Stimulated activated CD8-positive, alpha-beta memory T cell treated with anti-CD3 and anti-CD28 coated beads, Interleukin-4, amount 100 ng/mL, for 4 hours (primary cell): ENCODE measurements around the gene AHI1.

Source experiments
- DNase-seq, 2 donors: peaks; one replicate each; pipeline ENCODE4 v3.0.0-alpha.2; 2020; ENCODE audit warnings: low read depth in 2 of 2, low spot score in 1 of 2

AHI1 gene

GRCh38 chr6:135304883-135305282 lies 192.7 kb downstream of the AHI1 start:
- DNase-seq: no peak

GRCh38 chr6:135301304-135301703 lies 196.2 kb downstream of the AHI1 start:
- DNase-seq: no peak

- DNase-seq: no peak
Measured at GRCh38 chr6:135300576-135300975, 197.0 kb downstream of the AHI1 start.

GRCh38 chr6:135299256-135299655 lies 198.3 kb downstream of the AHI1 start:
- no peak for DNase-seq

GRCh38 chr6:135298455-135298854 lies 199.1 kb downstream of the AHI1 start:
- DNase-seq: no peak

- DNase-seq: no peak
Measured at GRCh38 chr6:135296715-135297114, 200.8 kb downstream of the AHI1 start.

- DNase-seq: no peak
Measured at GRCh38 chr6:135295085-135295484, 202.5 kb downstream of the AHI1 start.

GRCh38 chr6:135291288-135292076 lies 206.1 kb downstream of the AHI1 start:
- DNase-seq: no peak

GRCh38 chr6:135289816-135290215 lies 207.7 kb downstream of the AHI1 start:
- DNase-seq: no peak

- no peak for DNase-seq
Measured at GRCh38 chr6:135286962-135287538, 210.5 kb downstream of the AHI1 start.

GRCh38 chr6:135285165-135285564 lies 212.4 kb downstream of the AHI1 start:
- no peak for DNase-seq

- DNase-seq: no peak
Measured at GRCh38 chr6:135283926-135284325, 213.6 kb downstream of the AHI1 start.

GRCh38 chr6:135282395-135282794 lies 215.1 kb downstream of the AHI1 start:
- no peak for DNase-seq

GRCh38 chr6:135281964-135282363 lies 215.6 kb downstream of the AHI1 start:
- DNase-seq: no peak

- DNase-seq: no peak
Measured at GRCh38 chr6:135281227-135281626, 216.3 kb downstream of the AHI1 start.

- DNase-seq: no peak
Measured at GRCh38 chr6:135280375-135281136, 217.0 kb downstream of the AHI1 start.

GRCh38 chr6:135277422-135277821 lies 220.1 kb downstream of the AHI1 start:
- DNase-seq: no peak

GRCh38 chr6:135274561-135275293 lies 222.8 kb downstream of the AHI1 start:
- no peak for DNase-seq

- DNase-seq: no peak
Measured at GRCh38 chr6:135271626-135272025, 225.9 kb downstream of the AHI1 start.

- DNase-seq: no peak
Measured at GRCh38 chr6:135270676-135271536, 226.6 kb downstream of the AHI1 start.
